Neuronal stem cell (in vitro differentiated cells): ENCODE results near the gene DLX1.

Experiments used
- DNase-seq: peaks from one replicate; pipeline ENCODE4 v3.0.0-alpha.2; 2013; ENCODE audit warnings: low spot score
- H2AFZ ChIP-seq: one replicate; pipeline ENCODE4 v1.6.1; 2013; ENCODE audit warnings: mild to moderate bottlenecking, low read length, inconsistent platforms
- H2AK5ac ChIP-seq: 2 replicates; pipeline ENCODE4 v1.6.1; 2013; ENCODE audit warnings: low read depth, mild to moderate bottlenecking, inconsistent platforms, low read length, moderate library complexity, mixed read lengths
- H2BK120ac ChIP-seq: 2 replicates; pipeline ENCODE4 v1.6.1; 2013; ENCODE audit warnings: low read depth, mild to moderate bottlenecking, inconsistent platforms, low read length, moderate library complexity, mixed read lengths
- H2BK12ac ChIP-seq: one replicate; pipeline ENCODE4 v1.6.1; 2013; ENCODE audit warnings: low read length, inconsistent platforms
- H2BK15ac ChIP-seq: 2 replicates; pipeline ENCODE4 v1.6.1; 2013; ENCODE audit warnings: mild to moderate bottlenecking, low read length, inconsistent platforms, mixed read lengths
- H2BK5ac ChIP-seq: one replicate; pipeline ENCODE4 v1.6.1; 2013; ENCODE audit warnings: inconsistent platforms, mild to moderate bottlenecking, low read length, moderate library complexity
- H3K14ac ChIP-seq: one replicate; pipeline ENCODE4 v1.6.1; 2013; ENCODE audit warnings: low read length, inconsistent platforms
- H3K18ac ChIP-seq: 2 replicates; pipeline ENCODE4 v1.6.1; 2013; ENCODE audit warnings: low read length, inconsistent platforms
- H3K23ac ChIP-seq: 2 replicates; pipeline ENCODE4 v1.6.1; 2013; ENCODE audit warnings: low read depth, mild to moderate bottlenecking, mixed read lengths, low read length, inconsistent platforms; ENCODE audit not compliant: poor library complexity
- H3K27ac ChIP-seq: replicated peaks from 3 replicates; pipeline ENCODE4 v1.5.1; 2013; ENCODE audit warnings: low read length, inconsistent platforms
- H3K27me3 ChIP-seq, 3 experiments: 2 replicates each; pipeline ENCODE4 v1.6.1; 2013; ENCODE audit warnings: low read length in 3 of 3, mild to moderate bottlenecking in 2 of 3, inconsistent platforms in 1 of 3, low read depth in 1 of 3, mixed read lengths in 1 of 3, moderate library complexity in 1 of 3; ENCODE audit not compliant: control insufficient read depth in 3 of 3, insufficient read depth in 3 of 3
- H3K36me3 ChIP-seq, 2 donors: replicated peaks in 1 of 2; 2 replicates each; pipeline ENCODE4 v1.6.1; 2013; ENCODE audit warnings: low read length in 2 of 2; ENCODE audit not compliant: control insufficient read depth in 2 of 2, insufficient read depth in 2 of 2
- H3K4ac ChIP-seq: 2 replicates; pipeline ENCODE4 v1.6.1; 2013; ENCODE audit warnings: inconsistent platforms, mild to moderate bottlenecking, low read length, moderate library complexity
- H3K4me1 ChIP-seq, 2 donors: 1 replicate in 1 of 2; 2 replicates in 1 of 2; pipeline ENCODE4 v1.6.1; 2013; ENCODE audit warnings: low read length in 2 of 2, low read depth in 1 of 2; ENCODE audit not compliant: control insufficient read depth in 2 of 2, insufficient read depth in 1 of 2
- H3K4me2 ChIP-seq: one replicate; pipeline ENCODE4 v1.6.1; 2013; ENCODE audit warnings: mild to moderate bottlenecking, low read length, inconsistent platforms; ENCODE audit not compliant: insufficient read depth, poor library complexity, severe bottlenecking
- H3K4me3 ChIP-seq, 2 donors: 2 replicates each; pipeline ENCODE4 v1.5.1; 2013; ENCODE audit warnings: low read length in 2 of 2, mild to moderate bottlenecking in 2 of 2, inconsistent platforms in 1 of 2, moderate library complexity in 1 of 2
- H3K79me1 ChIP-seq: one replicate; pipeline ENCODE4 v1.6.1; 2013; ENCODE audit warnings: low read depth, mild to moderate bottlenecking, inconsistent platforms, low read length, moderate library complexity
- H3K9ac ChIP-seq: one replicate; pipeline ENCODE4 v1.6.1; 2013; ENCODE audit warnings: mild to moderate bottlenecking, low read depth, low read length, inconsistent platforms; ENCODE audit not compliant: poor library complexity
- H3K9me3 ChIP-seq, 2 donors: replicated peaks in 1 of 2; 2 replicates each; pipeline versions ENCODE3 to v1.6.1; 2013; ENCODE audit warnings: low read length in 2 of 2, mild to moderate bottlenecking in 2 of 2, inconsistent platforms in 1 of 2, low read depth in 1 of 2, mixed read lengths in 1 of 2, moderate library complexity in 1 of 2; ENCODE audit not compliant: control insufficient read depth in 2 of 2, insufficient read depth in 1 of 2
- H4K8ac ChIP-seq: one replicate; pipeline ENCODE4 v1.6.1; 2013; ENCODE audit warnings: low read depth, mild to moderate bottlenecking, inconsistent platforms, low read length, moderate library complexity
- H4K91ac ChIP-seq: one replicate; pipeline ENCODE4 v1.6.1; 2013; ENCODE audit warnings: low read length, low read depth, mild to moderate bottlenecking, inconsistent platforms; ENCODE audit not compliant: poor library complexity
- WGBS, 2 donors: extraction: QIAGEN DNeasy Blood & Tissue Kit; methylation state at CpG; one replicate each; pipeline ENCODE4 v1.1.7; 2013; ENCODE audit warnings: missing lambda C conversion rate in 2 of 2, mixed read lengths in 1 of 2; ENCODE audit not compliant: insufficient read length in 2 of 2, insufficient replicate concordance in 1 of 2; ENCODE audit errors: extremely low coverage in 2 of 2; 5-methylcytosine and 5-hydroxymethylcytosine counted together

DLX1 gene

GRCh38 chr2:172052000-172052983 lies 33.0 kb upstream of the DLX1 start:
- H2BK12ac ChIP-seq, result no peak overlapping the region
- no peaks in the 10 kb centered on the region for H3K4me1 ChIP-seq
- no peaks in the 10 kb centered on the region for H3K79me1 ChIP-seq
- H3K23ac ChIP-seq, result no peak overlapping the region
- H3K27me3 ChIP-seq, result no peaks in the 10 kb centered on the region
- H3K14ac ChIP-seq, result no peak overlapping the region
- no peak overlapping the region for H3K4ac ChIP-seq
- H3K4me3 ChIP-seq, result no peak overlapping the region
- H4K8ac ChIP-seq, result no peak overlapping the region
- H2AFZ ChIP-seq, result peak overlapping the region; percentile 27
- H2AK5ac ChIP-seq, result no peak overlapping the region
- H2BK5ac ChIP-seq, result no peak overlapping the region
- H3K4me2 ChIP-seq, result no peak overlapping the region
- H3K36me3 ChIP-seq, result no peaks in the 10 kb centered on the region
- no peak overlapping the region for H2BK120ac ChIP-seq
- no CpG with 5 or more reads among the region's 4 CpGs for WGBS, 2 donors
- H4K91ac ChIP-seq, result no peak overlapping the region
- H3K18ac ChIP-seq, result no peak overlapping the region
- H3K9me3 ChIP-seq, result no peaks in the 10 kb centered on the region
- no peak overlapping the region for H3K9ac ChIP-seq
- DNase-seq, result no peak
- no peak overlapping the region for H3K27ac ChIP-seq
- no peak overlapping the region for H2BK15ac ChIP-seq

- H3K14ac ChIP-seq, result no peak overlapping the region
- no peak overlapping the region for H2BK5ac ChIP-seq
- no peak overlapping the region for H4K8ac ChIP-seq
- no peak overlapping the region for H3K9ac ChIP-seq
- H3K9me3 ChIP-seq, result no peaks in the 10 kb centered on the region
- no peak overlapping the region for H2AK5ac ChIP-seq
- no peak overlapping the region for H3K4me2 ChIP-seq
- H2BK12ac ChIP-seq, result no peak overlapping the region
- no peak for DNase-seq
- H3K36me3 ChIP-seq, result no peaks in the 10 kb centered on the region
- no peak overlapping the region for H3K4ac ChIP-seq
- H4K91ac ChIP-seq, result no peak overlapping the region
- no peak overlapping the region for H2AFZ ChIP-seq
- no peak overlapping the region for H2BK120ac ChIP-seq
- H2BK15ac ChIP-seq, result no peak overlapping the region
- H3K4me1 ChIP-seq, result no peaks in the 10 kb centered on the region
- WGBS, 2 donors, result no CpG with 5 or more reads among the region's 1 CpG
- H3K79me1 ChIP-seq, result no peaks in the 10 kb centered on the region
- no peaks in the 10 kb centered on the region for H3K27me3 ChIP-seq
- no peak overlapping the region for H3K4me3 ChIP-seq
- no peak overlapping the region for H3K23ac ChIP-seq
- H3K18ac ChIP-seq, result no peak overlapping the region
- H3K27ac ChIP-seq, result no peak overlapping the region
These were observed 31.8 kb upstream of the DLX1 start for GRCh38 chr2:172053486-172053885.

- WGBS, 2 donors, result no CpG with 5 or more reads among the region's 2 CpGs
- DNase-seq, result no peak
- Histone ChIP-seq H3K4me2 (no peak overlapping the region), H2BK120ac (no peak overlapping the region), H3K18ac (no peak overlapping the region), H2BK15ac (no peak overlapping the region), H4K91ac (no peak overlapping the region), H4K8ac (no peak overlapping the region), H3K27me3 (no peaks in the 10 kb centered on the region), H3K4me3 (no peak overlapping the region), H3K4me1 (peaks cover 0 to 5% of the 10 kb centered on the region in 2 donors), H3K9me3 (no peaks in the 10 kb centered on the region), H3K36me3 (no peaks in the 10 kb centered on the region), H3K9ac (no peak overlapping the region), H2AFZ (no peak overlapping the region), H2AK5ac (no peak overlapping the region), H3K23ac (no peak overlapping the region), H3K14ac (no peak overlapping the region), H3K27ac (no peak overlapping the region), H2BK5ac (no peak overlapping the region), H3K4ac (no peak overlapping the region), H2BK12ac (no peak overlapping the region), H3K79me1 (no peaks in the 10 kb centered on the region)
These were observed 29.0 kb upstream of the DLX1 start for GRCh38 chr2:172056293-172056692.

- Histone ChIP-seq H3K27me3 (no peaks in the 10 kb centered on the region), H3K27ac (no peak overlapping the region), H3K4me3 (no peak overlapping the region), H4K8ac (no peak overlapping the region), H3K4me2 (no peak overlapping the region), H3K4ac (no peak overlapping the region), H2AK5ac (no peak overlapping the region), H3K36me3 (no peaks in the 10 kb centered on the region), H3K23ac (no peak overlapping the region), H2BK12ac (no peak overlapping the region), H2BK120ac (no peak overlapping the region), H4K91ac (no peak overlapping the region), H2AFZ (no peak overlapping the region), H3K9me3 (no peaks in the 10 kb centered on the region), H2BK5ac (no peak overlapping the region), H2BK15ac (no peak overlapping the region), H3K9ac (no peak overlapping the region), H3K18ac (no peak overlapping the region), H3K14ac (no peak overlapping the region), H3K79me1 (no peaks in the 10 kb centered on the region), H3K4me1 (peaks cover 0 to 8% of the 10 kb centered on the region in 2 donors)
- DNase-seq, result no peak
- no CpG with 5 or more reads among the region's 5 CpGs for WGBS, 2 donors
These were observed 26.6 kb upstream of the DLX1 start for GRCh38 chr2:172058660-172059059.
